ENCODE results near the gene CASZ1. TPM values are rescaled to one million over a fixed set of nuclear protein-coding genes. Genes with fewer than 3 reads are reported as not detected.

CASZ1 gene
- total RNA-seq, 2 experiments from 2014 or later, result 2.9 to 4.1 TPM

DNA sequence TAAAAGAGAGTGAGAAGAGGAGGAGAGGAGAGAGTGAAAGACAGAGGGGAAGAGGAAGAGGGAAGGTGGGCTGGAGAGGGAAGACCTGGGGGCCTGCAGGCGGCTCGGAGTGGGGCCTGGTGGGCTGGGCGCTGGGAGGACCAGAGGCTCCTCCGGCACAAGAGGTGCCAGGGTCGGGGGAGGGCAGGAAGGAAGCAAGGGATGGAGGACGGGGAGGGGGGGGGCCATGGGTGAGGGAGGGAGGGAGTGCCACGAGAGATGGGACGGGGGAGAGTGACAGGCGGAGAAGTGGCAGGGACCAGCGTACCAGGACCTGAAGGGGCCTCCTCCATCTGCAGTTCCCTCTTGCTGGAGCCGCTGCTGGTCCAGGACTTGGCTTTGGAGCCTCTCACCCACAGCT is 87.7 kb downstream of the CASZ1 start:
- DNase-seq (no peak), ATAC-seq (no peak)
- Mint-ChIP-seq H3K4me3 (no peak overlapping the region), H3K27me3 (no peaks in the 10 kb centered on the region), H3K9me3 (no peaks in the 10 kb centered on the region), H3K27ac (no peak overlapping the region), H3K36me3 (ENCODE audit: low read depth) (no peaks in the 10 kb centered on the region), H3K4me1 (ENCODE audit: low read depth) (no peaks in the 10 kb centered on the region)
- intact Hi-C loops (cut with micrococcal nuclease), result no loop called here
- TF ChIP-seq, protein P1, sequence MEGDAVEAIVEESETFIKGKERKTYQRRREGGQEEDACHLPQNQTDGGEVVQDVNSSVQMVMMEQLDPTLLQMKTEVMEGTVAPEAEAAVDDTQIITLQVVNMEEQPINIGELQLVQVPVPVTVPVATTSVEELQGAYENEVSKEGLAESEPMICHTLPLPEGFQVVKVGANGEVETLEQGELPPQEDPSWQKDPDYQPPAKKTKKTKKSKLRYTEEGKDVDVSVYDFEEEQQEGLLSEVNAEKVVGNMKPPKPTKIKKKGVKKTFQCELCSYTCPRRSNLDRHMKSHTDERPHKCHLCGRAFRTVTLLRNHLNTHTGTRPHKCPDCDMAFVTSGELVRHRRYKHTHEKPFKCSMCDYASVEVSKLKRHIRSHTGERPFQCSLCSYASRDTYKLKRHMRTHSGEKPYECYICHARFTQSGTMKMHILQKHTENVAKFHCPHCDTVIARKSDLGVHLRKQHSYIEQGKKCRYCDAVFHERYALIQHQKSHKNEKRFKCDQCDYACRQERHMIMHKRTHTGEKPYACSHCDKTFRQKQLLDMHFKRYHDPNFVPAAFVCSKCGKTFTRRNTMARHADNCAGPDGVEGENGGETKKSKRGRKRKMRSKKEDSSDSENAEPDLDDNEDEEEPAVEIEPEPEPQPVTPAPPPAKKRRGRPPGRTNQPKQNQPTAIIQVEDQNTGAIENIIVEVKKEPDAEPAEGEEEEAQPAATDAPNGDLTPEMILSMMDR (IDR thresholded peaks at IDR 0.05), result no peak
- ChIA-PET POLR2A (no interaction called here), CTCF (no interaction called here)

DNA sequence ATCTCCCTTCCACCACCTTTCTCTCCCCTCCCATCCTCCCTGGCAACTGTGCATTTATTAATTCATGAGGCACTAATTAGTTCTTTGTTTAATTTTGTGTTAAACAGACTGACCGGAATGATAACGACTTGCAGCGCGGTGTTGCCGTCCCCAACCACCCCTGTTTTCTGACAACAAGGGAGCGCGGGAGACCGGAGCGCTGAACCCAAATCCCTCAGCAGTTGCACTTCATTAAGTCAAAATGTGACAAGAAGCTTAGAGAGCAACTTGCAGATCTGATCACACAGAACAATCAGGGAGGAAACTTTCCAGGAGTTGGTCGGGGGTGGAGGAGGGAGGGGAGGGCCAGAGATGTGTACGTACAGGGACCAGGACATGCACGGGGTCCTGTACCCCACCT is 89.2 kb downstream of the CASZ1 start:
- ChIA-PET POLR2A (interaction anchor here (0.6 to 1.3 kb wide), 2 partner anchors 17 to 332 kb away, joined by 3 read pairs; no protein-coding TSS in a partner anchor), CTCF (interaction anchor here (0.9 kb wide), 1 partner anchor 14 kb away, joined by 3 read pairs; no protein-coding TSS in a partner anchor)
- intact Hi-C loops (cut with micrococcal nuclease), result no loop called here
- Mint-ChIP-seq H3K27ac (no peak overlapping the region), H3K36me3 (ENCODE audit: low read depth) (no peaks in the 10 kb centered on the region), H3K4me3 (no peak overlapping the region), H3K9me3 (no peaks in the 10 kb centered on the region), H3K4me1 (ENCODE audit: low read depth) (no peaks in the 10 kb centered on the region), H3K27me3 (no peaks in the 10 kb centered on the region)
- ATAC-seq, result no peak
- TF ChIP-seq, protein P1 (IDR thresholded peaks at IDR 0.05), result no peak
- DNase-seq, result no peak

DNA sequence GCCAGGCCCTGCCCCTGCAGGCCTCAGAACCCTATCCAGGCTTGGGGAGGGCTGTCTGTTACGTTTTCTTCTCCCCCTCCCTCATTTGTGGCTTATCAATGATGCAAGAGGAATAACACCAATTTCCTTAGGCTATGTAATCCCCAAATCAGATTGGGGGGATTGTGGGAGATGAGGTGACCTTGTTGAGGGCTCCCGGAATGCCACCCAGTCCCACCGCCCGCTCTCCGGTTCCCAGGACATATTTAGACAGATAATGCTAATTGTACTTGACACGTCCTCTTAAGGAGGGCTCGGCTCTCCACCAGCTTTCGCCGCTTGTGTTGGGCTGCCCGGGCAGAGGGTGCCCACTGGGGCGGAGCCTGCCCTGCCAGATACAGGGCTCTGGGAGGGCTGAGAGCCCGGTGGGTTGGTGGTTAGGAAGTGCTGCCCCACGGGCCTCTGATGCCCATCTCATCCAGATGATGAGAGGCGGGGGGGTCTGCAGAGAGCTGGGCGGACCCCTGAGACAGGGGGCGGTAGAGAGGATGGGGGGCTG is 90.0 kb downstream of the CASZ1 start:
- no peak for ATAC-seq
- no peak overlapping the region for H3K27ac Mint-ChIP-seq
- intact Hi-C loops (cut with micrococcal nuclease), result no loop called here

DNA sequence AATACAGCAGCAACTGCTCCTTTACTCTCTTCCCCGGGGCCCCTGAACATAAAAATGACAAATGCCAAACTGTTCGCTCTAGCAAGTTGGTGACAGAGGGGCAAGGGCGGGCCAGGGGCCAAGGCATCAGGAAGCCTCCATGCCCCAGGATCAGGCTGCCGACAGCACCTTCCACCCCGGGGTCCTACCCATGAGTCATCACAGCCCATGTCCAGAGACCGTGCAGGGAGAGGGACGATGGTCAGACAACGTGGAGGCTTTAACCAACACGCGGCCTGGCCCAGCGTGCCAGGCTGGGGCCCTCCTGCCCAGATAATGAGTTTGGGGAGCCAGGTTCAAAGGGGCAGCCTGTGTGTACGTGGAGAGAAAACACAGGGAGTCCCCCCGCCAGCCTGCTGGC is 90.5 kb downstream of the CASZ1 start:
- no peaks in the 10 kb centered on the region for H3K27me3 Mint-ChIP-seq
- H3K36me3 Mint-ChIP-seq (ENCODE audit: low read depth), result no peaks in the 10 kb centered on the region
- H3K4me1 Mint-ChIP-seq (ENCODE audit: low read depth), result no peaks in the 10 kb centered on the region
- TF ChIP-seq, protein P1 (IDR thresholded peaks at IDR 0.05), result no peak
- no peak overlapping the region for H3K27ac Mint-ChIP-seq
- ATAC-seq, result no peak
- POLR2A ChIA-PET, result no interaction called here
- intact Hi-C loops (cut with micrococcal nuclease), result no loop called here
- no peak overlapping the region for H3K4me3 Mint-ChIP-seq
- DNase-seq, result no peak
- CTCF ChIA-PET, result no interaction called here
- H3K9me3 Mint-ChIP-seq, result no peaks in the 10 kb centered on the region

More for the DNA sequence above, 90.0 kb downstream of the CASZ1 start:
- ChIA-PET POLR2A (interaction anchor here (1.3 kb wide), 1 partner anchor 17 kb away, joined by 3 read pairs; no protein-coding TSS in a partner anchor), CTCF (no interaction called here)
- no peak for DNase-seq
- Mint-ChIP-seq H3K27me3 (no peaks in the 10 kb centered on the region), H3K4me3 (no peak overlapping the region), H3K9me3 (no peaks in the 10 kb centered on the region), H3K36me3 (ENCODE audit: low read depth) (no peaks in the 10 kb centered on the region), H3K4me1 (ENCODE audit: low read depth) (no peaks in the 10 kb centered on the region)
- TF ChIP-seq, protein P1 (IDR thresholded peaks at IDR 0.05), result no peak

DNA sequence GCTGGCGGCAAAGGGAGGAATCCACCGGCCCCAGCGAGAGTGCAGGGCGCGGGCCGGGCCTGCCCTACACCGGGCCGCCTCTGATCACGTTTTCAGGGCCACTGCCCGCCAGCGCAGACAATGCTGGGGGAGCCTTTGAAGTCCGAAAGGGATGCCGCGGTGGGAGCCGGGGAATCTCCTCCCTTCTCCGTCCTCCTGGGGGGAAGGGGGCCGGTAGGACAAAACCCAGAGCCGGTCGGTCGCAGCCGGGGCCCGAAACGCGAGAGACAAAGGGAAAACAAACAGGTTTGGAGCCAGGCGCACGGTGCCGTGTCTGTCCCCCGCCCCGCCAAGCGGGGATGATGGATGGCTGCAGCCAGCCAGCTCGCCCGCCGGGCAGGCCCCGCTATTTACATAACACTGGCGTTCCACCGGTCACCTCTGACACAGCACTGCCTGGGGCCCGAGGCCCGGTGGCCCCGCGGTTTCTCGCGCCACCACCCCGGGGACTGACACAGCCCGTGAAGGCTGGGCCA is 92.0 kb downstream of the CASZ1 start:
- no peak overlapping the region for H3K27ac Mint-ChIP-seq
- intact Hi-C loops (cut with micrococcal nuclease), result no loop called here
- ChIA-PET POLR2A (no interaction called here), CTCF (no interaction called here)
- no peaks in the 10 kb centered on the region for H3K4me1 Mint-ChIP-seq (ENCODE audit: low read depth)
- TF ChIP-seq, protein P1 (IDR thresholded peaks at IDR 0.05), result no peak
- no peak overlapping the region for H3K4me3 Mint-ChIP-seq
- DNase-seq, result no peak
- no peaks in the 10 kb centered on the region for H3K27me3 Mint-ChIP-seq
- no peaks in the 10 kb centered on the region for H3K9me3 Mint-ChIP-seq
- H3K36me3 Mint-ChIP-seq (ENCODE audit: low read depth), result no peaks in the 10 kb centered on the region
- no peak for ATAC-seq
